Measurements from ENCODE around the gene MESD.

DNA sequence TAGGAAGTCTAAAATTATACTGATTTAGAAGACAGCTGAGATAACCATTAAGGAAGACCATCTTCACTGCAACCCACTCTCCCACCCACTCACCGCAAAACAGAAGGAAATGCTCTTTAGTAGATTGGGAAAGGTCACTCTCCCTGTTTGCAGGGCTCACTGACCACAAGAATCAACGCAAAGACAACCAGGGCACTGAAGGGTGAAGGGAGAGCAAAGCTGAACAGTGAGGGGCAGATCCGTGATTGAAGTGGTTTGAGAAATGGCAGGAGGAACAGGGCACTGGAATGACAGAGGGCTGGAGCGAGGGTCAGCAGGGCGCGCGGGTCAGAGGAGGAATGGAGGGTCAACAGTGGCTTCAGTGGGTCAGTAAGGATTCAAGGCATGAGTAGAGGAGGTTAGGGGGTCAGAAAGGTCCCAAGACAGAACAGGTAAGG lies 520 bp downstream of the MESD start:
- TF ChIP-seq, protein P1, sequence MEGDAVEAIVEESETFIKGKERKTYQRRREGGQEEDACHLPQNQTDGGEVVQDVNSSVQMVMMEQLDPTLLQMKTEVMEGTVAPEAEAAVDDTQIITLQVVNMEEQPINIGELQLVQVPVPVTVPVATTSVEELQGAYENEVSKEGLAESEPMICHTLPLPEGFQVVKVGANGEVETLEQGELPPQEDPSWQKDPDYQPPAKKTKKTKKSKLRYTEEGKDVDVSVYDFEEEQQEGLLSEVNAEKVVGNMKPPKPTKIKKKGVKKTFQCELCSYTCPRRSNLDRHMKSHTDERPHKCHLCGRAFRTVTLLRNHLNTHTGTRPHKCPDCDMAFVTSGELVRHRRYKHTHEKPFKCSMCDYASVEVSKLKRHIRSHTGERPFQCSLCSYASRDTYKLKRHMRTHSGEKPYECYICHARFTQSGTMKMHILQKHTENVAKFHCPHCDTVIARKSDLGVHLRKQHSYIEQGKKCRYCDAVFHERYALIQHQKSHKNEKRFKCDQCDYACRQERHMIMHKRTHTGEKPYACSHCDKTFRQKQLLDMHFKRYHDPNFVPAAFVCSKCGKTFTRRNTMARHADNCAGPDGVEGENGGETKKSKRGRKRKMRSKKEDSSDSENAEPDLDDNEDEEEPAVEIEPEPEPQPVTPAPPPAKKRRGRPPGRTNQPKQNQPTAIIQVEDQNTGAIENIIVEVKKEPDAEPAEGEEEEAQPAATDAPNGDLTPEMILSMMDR (IDR thresholded peaks at IDR 0.05): no peak
- TF ChIP-seq POLR2A (IDR thresholded peaks at IDR 0.05): no peak
